Esophagus squamous epithelium (tissue), 5 donors: ENCODE results near the gene UBA3. TPM values are rescaled to one million over a fixed set of nuclear protein-coding genes. Genes with fewer than 3 reads are reported as not detected.
A peak's percentile ranks its signal among the peaks of the same experiment; 100 is the strongest.

Experiments
- DNase-seq: peaks from one replicate; lab custom pipeline; 2025; lab: John Stamatoyannopoulos, UW
- H3K27ac ChIP-seq, 4 donors: fragments of 200-600 bp; sonication (generic); one replicate each; pipeline ENCODE4 v1.5.1; 2016 to 2019; ENCODE audit warnings: mild to moderate bottlenecking in 1 of 4
- H3K27me3 ChIP-seq, 4 donors: fragments of 200-600 bp; sonication (generic); 1 replicate in 3 of 4; 2 replicates in 1 of 4; pipeline versions ENCODE4 v1.5.1 to v1.6.0; 2017 to 2021; ENCODE audit warnings: antibody characterized with exemption in 1 of 4
- H3K36me3 ChIP-seq, 3 donors: fragments of 200-600 bp; sonication (generic); one replicate each; pipeline ENCODE4 v1.5.1; 2016 to 2019
- H3K4me1 ChIP-seq, 3 donors: fragments of 200-600 bp; sonication (generic); one replicate each; pipeline ENCODE4 v1.5.1; 2017 to 2019
- H3K4me3 ChIP-seq, 4 donors: fragments of 200-600 bp; sonication (generic); 1 replicate in 3 of 4; 2 replicates in 1 of 4; pipeline ENCODE4 v1.5.1; 2016 to 2019; ENCODE audit warnings: mild to moderate bottlenecking in 2 of 4, moderate library complexity in 1 of 4
- H3K9me3 ChIP-seq, 3 donors: fragments of 200-600 bp; sonication (generic); one replicate each; pipeline ENCODE4 v1.5.1; 2016 to 2019
- POLR2A ChIP-seq, 4 donors: fragments of 450-650 bp; IDR thresholded peaks; one replicate each; pipeline ENCODE4 v1.6.1; 2017; ENCODE audit warnings: antibody characterized with exemption in 4 of 4, mild to moderate bottlenecking in 4 of 4, moderate library complexity in 3 of 4
- WGBS, 2 donors: methylation state at CpG; one replicate each; pipeline ENCODE4 v1.1.5; 2018; 5-methylcytosine and 5-hydroxymethylcytosine counted together
- intact Hi-C: fragments of 100-400 bp; cut with DNase I; formaldehyde crosslinking; loops from one replicate; pipeline ENCODE4 v1.15.0; 2022
- total RNA-seq, 4 donors: library from RNA; depleted of rRNA; stranded (reverse); fragments of >200 nt; gene quantifications; one replicate each; pipeline ENCODE4 v1.1.0, GENCODE V29; 2016
- TF ChIP-seq, protein P1 (sequence below), 6 experiments: fragments of 450-650 bp in 4 of 6; fragments of 200-600 bp in 2 of 6; sonication (generic) in 2 of 6; IDR thresholded peaks; one replicate each; pipeline ENCODE4 v1.5.1; 2016 to 2019; ENCODE audit warnings: antibody characterized with exemption in 6 of 6, mild to moderate bottlenecking in 4 of 6, moderate library complexity in 4 of 6
- donor health status: DM: yes; HTN: yes; CAD: no.

The UBA3 gene
- total RNA-seq, 4 donors from 2014 or later, result 33.3 to 63.3 (median 52.7) TPM

DNA sequence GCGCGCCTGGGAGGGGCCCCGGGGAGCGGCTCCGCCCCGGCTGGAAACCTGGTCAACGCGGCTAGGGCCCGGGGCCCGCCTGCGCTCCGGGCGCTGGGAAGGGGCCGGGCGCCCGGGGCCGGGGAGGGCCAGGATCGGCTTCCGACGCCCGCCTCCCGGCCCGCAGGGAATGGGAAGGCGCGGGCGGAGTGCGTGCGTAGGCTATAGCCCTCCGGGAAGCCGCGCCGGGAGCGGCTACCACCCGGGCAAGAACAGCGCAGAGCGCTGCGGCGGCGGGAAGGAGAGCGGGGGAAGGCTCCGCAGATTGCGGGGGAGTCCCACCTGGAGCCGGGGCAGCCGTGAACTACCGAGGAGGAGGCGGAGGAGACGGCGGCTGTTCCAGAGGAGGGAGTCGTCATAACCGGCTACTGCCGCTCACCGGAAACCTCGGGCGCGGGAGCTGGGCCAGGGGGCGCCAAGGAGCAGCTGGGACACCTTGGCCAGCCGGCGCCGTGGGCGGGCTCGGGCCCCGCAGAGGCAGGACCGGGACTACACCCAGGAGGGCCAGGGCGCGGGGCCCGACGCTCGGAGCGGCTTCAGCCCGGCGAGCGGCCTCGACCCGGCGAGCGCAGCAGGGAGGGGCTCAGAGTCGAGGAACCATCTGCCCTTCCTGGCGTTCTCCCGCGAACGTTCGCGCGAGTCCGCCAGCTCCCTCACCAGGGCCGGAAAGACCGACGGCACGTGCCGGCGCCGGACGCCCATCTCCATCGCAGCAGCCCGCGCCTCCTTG lies 66.7 kb downstream of the UBA3 start, which contains the start of gene EOGT:
Gene EOGT, minus strand, starts transcription at position 432 of the 769 bp plus-strand sequence. CDS start 3,838 bp downstream, outside the sequence.
- peak within 1 kb of the TSS; percentile 71 to 86 (median 78) for H3K4me3 ChIP-seq
- DNase-seq, result no peak
- H3K9me3 ChIP-seq, result no peaks in the 10 kb centered on the region
- intact Hi-C loops, result no loop called here
- 5% methylated on average over 4 of the region's 96 CpGs; no CpG with 5 or more reads in 1 of the 2 donors for WGBS, 2 donors
- no peaks in the 10 kb centered on the region for H3K27me3 ChIP-seq
- H3K36me3 ChIP-seq, result peaks cover 0 to 28% (median 0%) of the 10 kb centered on the region in 3 donors
- peak within 1 kb of the TSS; percentile 93 to 97 (median 96) for H3K27ac ChIP-seq
- TF ChIP-seq, protein P1, sequence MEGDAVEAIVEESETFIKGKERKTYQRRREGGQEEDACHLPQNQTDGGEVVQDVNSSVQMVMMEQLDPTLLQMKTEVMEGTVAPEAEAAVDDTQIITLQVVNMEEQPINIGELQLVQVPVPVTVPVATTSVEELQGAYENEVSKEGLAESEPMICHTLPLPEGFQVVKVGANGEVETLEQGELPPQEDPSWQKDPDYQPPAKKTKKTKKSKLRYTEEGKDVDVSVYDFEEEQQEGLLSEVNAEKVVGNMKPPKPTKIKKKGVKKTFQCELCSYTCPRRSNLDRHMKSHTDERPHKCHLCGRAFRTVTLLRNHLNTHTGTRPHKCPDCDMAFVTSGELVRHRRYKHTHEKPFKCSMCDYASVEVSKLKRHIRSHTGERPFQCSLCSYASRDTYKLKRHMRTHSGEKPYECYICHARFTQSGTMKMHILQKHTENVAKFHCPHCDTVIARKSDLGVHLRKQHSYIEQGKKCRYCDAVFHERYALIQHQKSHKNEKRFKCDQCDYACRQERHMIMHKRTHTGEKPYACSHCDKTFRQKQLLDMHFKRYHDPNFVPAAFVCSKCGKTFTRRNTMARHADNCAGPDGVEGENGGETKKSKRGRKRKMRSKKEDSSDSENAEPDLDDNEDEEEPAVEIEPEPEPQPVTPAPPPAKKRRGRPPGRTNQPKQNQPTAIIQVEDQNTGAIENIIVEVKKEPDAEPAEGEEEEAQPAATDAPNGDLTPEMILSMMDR (IDR thresholded peaks at IDR 0.05), result peak; percentile 36 to 63 (median 50)
- TF ChIP-seq POLR2A (IDR thresholded peaks at IDR 0.05), result peak in 2 of 4 donors; percentile 57 to 67
- H3K4me1 ChIP-seq, result peaks cover 3 to 60% (median 13%) of the 10 kb centered on the region in 3 donors

DNA sequence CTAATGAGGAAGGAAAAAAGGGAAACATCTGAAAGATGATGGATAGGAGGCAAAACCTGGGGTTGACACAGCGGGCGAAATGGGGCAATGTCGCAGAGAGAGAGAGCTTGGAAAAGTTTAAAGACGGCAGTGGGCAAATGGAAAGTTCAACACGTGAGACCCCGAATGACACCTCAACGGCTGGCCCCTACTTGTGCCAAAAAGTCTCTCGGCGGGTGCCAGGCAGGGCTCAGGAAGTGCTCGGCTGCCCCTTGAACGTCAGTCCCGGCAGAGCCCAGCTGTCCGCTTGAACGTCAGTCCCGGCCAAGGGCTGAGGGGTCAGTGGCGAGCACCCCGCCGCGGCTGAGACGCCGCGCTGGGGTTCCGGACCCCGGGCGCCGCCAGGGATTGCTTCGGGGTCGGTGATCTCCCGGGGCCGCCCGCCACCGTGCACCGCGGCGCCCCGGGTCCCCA lies 67.3 kb downstream of the UBA3 start:
- H3K36me3 ChIP-seq, result peaks cover 0 to 28% (median 0%) of the 10 kb centered on the region in 3 donors
- WGBS, 2 donors, result 8 to 18% methylated on average over 8 to 9 of the region's 36 CpGs
- intact Hi-C loops, result no loop called here
- peak overlapping the region; percentile 71 to 86 (median 78) for H3K4me3 ChIP-seq
- H3K27ac ChIP-seq, result peak overlapping the region; percentile 93 to 97 (median 96)
- H3K27me3 ChIP-seq, result no peaks in the 10 kb centered on the region
- H3K9me3 ChIP-seq, result no peaks in the 10 kb centered on the region
- DNase-seq, result no peak
- H3K4me1 ChIP-seq, result peaks cover 3 to 66% (median 13%) of the 10 kb centered on the region in 3 donors
- TF ChIP-seq, protein P1 (IDR thresholded peaks at IDR 0.05), result no peak
- TF ChIP-seq POLR2A (IDR thresholded peaks at IDR 0.05), result peak in 1 of 4 donors; percentile 7

DNA sequence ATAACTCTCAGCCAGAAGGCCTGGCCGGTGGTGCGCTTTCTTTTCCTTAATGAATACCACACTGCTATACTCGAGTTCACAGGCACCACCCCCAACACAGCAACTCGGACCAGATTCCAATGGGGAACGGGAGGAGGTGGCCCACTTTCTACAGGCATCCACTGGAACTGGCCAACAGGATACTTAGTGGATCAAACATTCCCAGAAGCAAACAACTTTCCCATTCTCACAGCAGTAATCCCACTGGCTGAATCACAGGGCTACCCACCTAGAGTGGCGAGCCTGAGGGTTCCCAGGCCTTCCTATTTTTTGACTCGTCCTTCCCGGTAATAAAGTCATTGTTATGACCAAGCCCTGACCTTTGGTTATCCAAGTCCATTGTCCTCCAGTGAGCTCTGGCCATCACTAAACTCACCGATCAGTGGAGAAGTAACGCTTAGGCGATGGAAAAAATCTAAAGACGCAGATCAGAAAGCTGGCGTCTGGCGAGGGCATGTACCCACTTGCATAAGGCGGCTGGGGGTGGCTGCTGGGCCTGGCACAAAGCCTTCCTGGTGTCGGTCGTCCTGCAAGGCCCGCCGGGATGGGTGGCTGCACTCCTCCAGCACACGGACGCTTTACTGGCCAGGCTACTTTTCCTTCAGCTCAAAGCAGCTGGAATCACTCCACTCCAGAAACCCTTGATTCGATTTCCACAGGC lies 67.9 kb downstream of the UBA3 start:
- Histone ChIP-seq H3K9me3 (no peaks in the 10 kb centered on the region), H3K4me3 (peak overlapping the region; percentile 71 to 86 (median 78)), H3K27ac (peak overlapping the region; percentile 93 to 97 (median 96)), H3K4me1 (peaks cover 3 to 66% (median 13%) of the 10 kb centered on the region in 3 donors), H3K36me3 (peaks cover 0 to 34% (median 0%) of the 10 kb centered on the region in 3 donors), H3K27me3 (no peaks in the 10 kb centered on the region)
- 19 to 29% methylated on average over 12 to 22 of the region's 22 CpGs for WGBS, 2 donors
- no peak for DNase-seq
- TF ChIP-seq, protein P1 (IDR thresholded peaks at IDR 0.05), result no peak
- TF ChIP-seq POLR2A (IDR thresholded peaks at IDR 0.05), result no peak
- intact Hi-C loops, result no loop called here

DNA sequence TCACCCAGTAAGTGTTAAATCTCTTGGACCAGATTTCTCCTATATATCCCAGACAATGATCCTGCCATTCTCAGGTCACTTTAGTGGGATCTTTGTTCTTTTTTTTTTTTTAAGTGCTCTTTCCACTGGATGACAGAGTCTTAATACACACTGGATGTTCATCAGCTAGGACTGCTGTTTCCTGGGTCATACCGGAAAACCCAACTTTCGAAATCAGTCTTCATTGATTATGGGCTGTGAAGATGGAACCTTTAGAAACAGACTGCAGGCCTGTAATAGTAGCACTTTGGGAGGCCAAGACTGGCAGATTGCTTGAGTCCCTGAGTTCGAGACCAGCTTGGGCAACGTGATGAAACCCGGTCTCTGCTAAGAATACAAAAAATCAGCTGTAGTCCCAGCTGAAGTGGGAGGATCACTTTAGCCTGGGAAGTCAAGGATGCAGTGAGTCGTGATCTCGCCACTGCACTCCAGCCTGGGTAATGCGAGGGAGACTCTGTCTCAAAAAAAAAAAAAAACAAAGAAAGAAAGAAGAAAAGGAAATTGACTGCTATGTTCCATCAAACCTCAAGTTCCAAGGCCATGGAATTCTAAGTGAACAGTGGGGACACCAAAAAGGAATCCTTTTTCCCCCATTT lies 69.0 kb downstream of the UBA3 start:
- TF ChIP-seq POLR2A (IDR thresholded peaks at IDR 0.05), result no peak
- TF ChIP-seq, protein P1 (IDR thresholded peaks at IDR 0.05), result no peak
- intact Hi-C loops, result no loop called here
- Histone ChIP-seq H3K4me1 (peaks cover 3 to 75% (median 13%) of the 10 kb centered on the region in 3 donors), H3K9me3 (no peaks in the 10 kb centered on the region), H3K4me3 (peak overlapping the region in 3 of 4 donors; percentile 71 to 86 (median 72)), H3K27me3 (no peaks in the 10 kb centered on the region), H3K36me3 (peaks cover 0 to 44% (median 0%) of the 10 kb centered on the region in 3 donors), H3K27ac (peak overlapping the region in 3 of 4 donors; percentile 93 to 97 (median 96))
- no peak for DNase-seq
- 77 to 83% methylated on average over 8 of the region's 8 CpGs for WGBS, 2 donors
